Cardiac muscle cell (in vitro differentiated cells and primary cell): Measurements from ENCODE around the gene CR1L. TPM values are rescaled to one million over a fixed set of nuclear protein-coding genes. Genes with fewer than 3 reads are reported as not detected.
A peak's percentile ranks its signal among the peaks of the same experiment; 100 is the strongest.
"Not testable (repeated sequence)": the region's sequence is repeated elsewhere in the genome, so short reads cannot be mapped to it uniquely, and the experiment has no call there.

Experiments used
- DNase-seq, 2 donors: peaks; one replicate each; pipeline versions ENCODE4 v3.0.0 to v3.0.0-alpha.2; 2010 to 2017; ENCODE audit warnings: low read depth in 1 of 2, low spot score in 1 of 2
- H3K27ac ChIP-seq: fragments of 200-600 bp; sonication (generic); 2 replicates; pipeline ENCODE4 v1.5.1; 2016
- H3K27me3 ChIP-seq: fragments of 200-600 bp; sonication (generic); 2 replicates; pipeline ENCODE4 v1.6.0; 2016; ENCODE audit warnings: control low read depth
- H3K36me3 ChIP-seq: fragments of 200-600 bp; sonication (generic); 2 replicates; pipeline ENCODE4 v1.5.1; 2016; ENCODE audit warnings: control low read depth
- H3K4me1 ChIP-seq: fragments of 200-600 bp; sonication (generic); 2 replicates; pipeline ENCODE4 v1.8.1; 2017; ENCODE audit warnings: low read depth, mild to moderate bottlenecking, mixed run types
- H3K4me3 ChIP-seq: fragments of 200-600 bp; sonication (generic); 2 replicates; pipeline ENCODE4 v1.5.1; 2016; ENCODE audit warnings: mild to moderate bottlenecking
- H3K9me3 ChIP-seq: fragments of 200-600 bp; sonication (generic); 2 replicates; pipeline ENCODE4 v1.5.1; 2017; ENCODE audit warnings: low read depth, mild to moderate bottlenecking, control low read depth
- CTCF ChIP-seq: IDR thresholded peaks from 2 replicates; pipeline ENCODE4 v1.5.1; 2012; ENCODE audit warnings: low read depth, mild to moderate bottlenecking, low read length
- polyA plus RNA-seq: library from polyadenylated mRNA; unstranded; fragments of >200 nt; fragmentation: Nextera tagmentation; extraction: Ambion mirVana; gene quantifications from 2 replicates; pipeline ENCODE4 v1.2.1, GENCODE V29; 2016
- total RNA-seq: library from RNA; depleted of rRNA; stranded (reverse); fragments of >200 nt; gene quantifications from 2 replicates; pipeline ENCODE4 v1.2.3, GENCODE V29; 2016

The CR1L gene
- total and polyA plus RNA-seq, 2 experiments from 2014 or later: not detected

- no peak overlapping the region for H3K27ac ChIP-seq
- no peak overlapping the region for H3K4me3 ChIP-seq
- TF ChIP-seq CTCF: no peak
- no peaks in the 10 kb centered on the region for H3K27me3 ChIP-seq
- no peaks in the 10 kb centered on the region for H3K4me1 ChIP-seq
- no peaks in the 10 kb centered on the region for H3K9me3 ChIP-seq
- DNase-seq: no peak
- no peaks in the 10 kb centered on the region for H3K36me3 ChIP-seq
Measured at GRCh38 chr1:207703712-207704111, 58.8 kb downstream of the CR1L start.

- H3K27me3 ChIP-seq, H3K4me3 ChIP-seq, H3K27ac ChIP-seq: not testable (repeated sequence)
Measured at GRCh38 chr1:207708004-207708403, 63.1 kb downstream of the CR1L start.

GRCh38 chr1:207711285-207711684, 66.4 kb downstream of the CR1L start:
- no peak overlapping the region for H3K4me3 ChIP-seq
- H3K27me3 ChIP-seq: no peaks in the 10 kb centered on the region
- no peak for TF ChIP-seq CTCF
- H3K27ac ChIP-seq: no peak overlapping the region
- H3K9me3 ChIP-seq: no peaks in the 10 kb centered on the region
- no peaks in the 10 kb centered on the region for H3K4me1 ChIP-seq
- H3K36me3 ChIP-seq: no peaks in the 10 kb centered on the region
- peak in 1 of 2 donors; percentile 37 for DNase-seq

More at GRCh38 chr1:207708004-207708403, 63.1 kb downstream of the CR1L start:
- not testable (repeated sequence) for DNase-seq, H3K9me3 ChIP-seq, H3K4me1 ChIP-seq, H3K36me3 ChIP-seq

- not testable (repeated sequence) for H3K9me3 ChIP-seq, H3K27me3 ChIP-seq, H3K27ac ChIP-seq, H3K4me1 ChIP-seq, H3K4me3 ChIP-seq, H3K36me3 ChIP-seq, DNase-seq
Measured at GRCh38 chr1:207712701-207713100, 67.8 kb downstream of the CR1L start.

- no peaks in the 10 kb centered on the region for H3K9me3 ChIP-seq
- no peak overlapping the region for H3K27ac ChIP-seq
- no peaks in the 10 kb centered on the region for H3K36me3 ChIP-seq
- no peak overlapping the region for H3K4me3 ChIP-seq
- no peaks in the 10 kb centered on the region for H3K4me1 ChIP-seq
- H3K27me3 ChIP-seq: no peaks in the 10 kb centered on the region
- no peak for DNase-seq
- TF ChIP-seq CTCF: no peak
Measured at GRCh38 chr1:207713529-207713928, 68.6 kb downstream of the CR1L start.

- Histone ChIP-seq H3K4me3 (no peak overlapping the region), H3K27me3 (no peaks in the 10 kb centered on the region), H3K4me1 (no peaks in the 10 kb centered on the region), H3K9me3 (no peaks in the 10 kb centered on the region), H3K27ac (no peak overlapping the region), H3K36me3 (no peaks in the 10 kb centered on the region)
- TF ChIP-seq CTCF: no peak
- DNase-seq: no peak
Measured at GRCh38 chr1:207719234-207719633, 74.3 kb downstream of the CR1L start.

GRCh38 chr1:207728200-207728858, 83.4 kb downstream of the CR1L start:
- H3K4me3 ChIP-seq: not testable (repeated sequence)

GRCh38 chr1:207737503-207738157, 92.7 kb downstream of the CR1L start:
- not testable (repeated sequence) for H3K36me3 ChIP-seq, H3K27me3 ChIP-seq, H3K4me1 ChIP-seq, H3K9me3 ChIP-seq, DNase-seq, H3K4me3 ChIP-seq, H3K27ac ChIP-seq

More at GRCh38 chr1:207728200-207728858, 83.4 kb downstream of the CR1L start:
- H3K27ac ChIP-seq, DNase-seq, H3K27me3 ChIP-seq, H3K36me3 ChIP-seq, H3K9me3 ChIP-seq, H3K4me1 ChIP-seq: not testable (repeated sequence)

GRCh38 chr1:207738158-207738659, 93.3 kb downstream of the CR1L start:
- DNase-seq: peak in 1 of 2 donors; percentile 6
- H3K36me3 ChIP-seq: not testable (repeated sequence)

More at GRCh38 chr1:207738158-207738659, 93.3 kb downstream of the CR1L start:
- not testable (repeated sequence) for H3K4me1 ChIP-seq, H3K27ac ChIP-seq, H3K9me3 ChIP-seq, H3K4me3 ChIP-seq, H3K27me3 ChIP-seq
